IPS DF 4.7 (cell line): ENCODE data around the gene PRSS22.
"Not testable (repeated sequence)": the region's sequence is repeated elsewhere in the genome, so short reads cannot be mapped to it uniquely, and the experiment has no call there.

Experiments used
- DNase-seq: peaks from one replicate; pipeline ENCODE4 v3.0.0-alpha.2; 2013; ENCODE audit warnings: low spot score; ENCODE audit errors: extremely low read depth

Gene PRSS22

GRCh38 chr16:2857451-2858244, at the start of gene PRSS22:
Gene PRSS22 (minus strand): TSS chr16:2858170. CDS start chr16:2858104, 66 bp downstream.
- no peak for DNase-seq

- not testable (repeated sequence) for DNase-seq
These were observed 49.2 kb upstream of the PRSS22 start for GRCh38 chr16:2907084-2907753.

- DNase-seq = no peak
These were observed 48.0 kb upstream of the PRSS22 start for GRCh38 chr16:2905988-2906387.

GRCh38 chr16:2905241-2905987, 47.4 kb upstream of the PRSS22 start:
- peak; percentile 94 for DNase-seq

- DNase-seq = no peak
These were observed 46.9 kb upstream of the PRSS22 start for GRCh38 chr16:2904922-2905240.

- DNase-seq = no peak
These were observed 46.3 kb upstream of the PRSS22 start for GRCh38 chr16:2904100-2904921.

- no peak for DNase-seq
These were observed 44.6 kb upstream of the PRSS22 start for GRCh38 chr16:2902337-2903130.

- DNase-seq = no peak
These were observed 42.6 kb upstream of the PRSS22 start for GRCh38 chr16:2900526-2901075.

GRCh38 chr16:2899564-2900072, 41.6 kb upstream of the PRSS22 start:
- DNase-seq = no peak

- DNase-seq = no peak
These were observed 41.0 kb upstream of the PRSS22 start for GRCh38 chr16:2898831-2899563.

GRCh38 chr16:2897110-2897509, 39.1 kb upstream of the PRSS22 start:
- no peak for DNase-seq

- no peak for DNase-seq
These were observed 38.6 kb upstream of the PRSS22 start for GRCh38 chr16:2896480-2897010.

- DNase-seq = no peak
These were observed 37.8 kb upstream of the PRSS22 start for GRCh38 chr16:2895813-2896212.

- no peak for DNase-seq
These were observed 36.3 kb upstream of the PRSS22 start for GRCh38 chr16:2894231-2894630.

- no peak for DNase-seq
These were observed 26.1 kb upstream of the PRSS22 start for GRCh38 chr16:2884041-2884451.

GRCh38 chr16:2883458-2883908, 25.5 kb upstream of the PRSS22 start:
- no peak for DNase-seq

- peak; percentile 93 for DNase-seq
These were observed 24.9 kb upstream of the PRSS22 start, which contains the start of gene FLYWCH2 for GRCh38 chr16:2882650-2883457. Gene FLYWCH2 (plus strand): TSS chr16:2883215. CDS start chr16:2896450, 13,235 bp downstream.
